IPS-20b (cell line): ENCODE results near the gene ERCC4.

Experiments
- H3K27ac ChIP-seq: one replicate; pipeline ENCODE4 v1.5.1; 2013; ENCODE audit warnings: low read length
- H3K27me3 ChIP-seq: 2 replicates; pipeline ENCODE4 v1.6.1; 2013; ENCODE audit warnings: mild to moderate bottlenecking, low read length, inconsistent platforms; ENCODE audit not compliant: insufficient read depth
- H3K36me3 ChIP-seq: 2 replicates; pipeline ENCODE4 v1.6.1; 2013; ENCODE audit warnings: low read depth, mild to moderate bottlenecking, inconsistent platforms, low read length, moderate library complexity; ENCODE audit not compliant: insufficient read depth
- H3K4me1 ChIP-seq: 2 replicates; pipeline ENCODE4 v1.6.1; 2013; ENCODE audit warnings: mild to moderate bottlenecking, control low read depth, inconsistent platforms, low read length, moderate library complexity; ENCODE audit not compliant: insufficient read depth
- H3K4me3 ChIP-seq: 2 replicates; pipeline ENCODE4 v1.5.1; 2013; ENCODE audit warnings: mild to moderate bottlenecking, low read length, inconsistent platforms
- H3K9ac ChIP-seq: 2 replicates; pipeline ENCODE4 v1.6.1; 2013; ENCODE audit warnings: low read depth, mild to moderate bottlenecking, inconsistent platforms, low read length, moderate library complexity
- H3K9me3 ChIP-seq: 2 replicates; pipeline ENCODE4 v1.6.1; 2013; ENCODE audit warnings: mild to moderate bottlenecking, low read depth, low read length, inconsistent platforms; ENCODE audit not compliant: insufficient read depth

Gene ERCC4

GRCh38 chr16:13973321-13974023, 53.5 kb downstream of the ERCC4 start:
- Histone ChIP-seq H3K36me3 (no peaks in the 10 kb centered on the region), H3K4me1 (no peaks in the 10 kb centered on the region), H3K4me3 (no peak overlapping the region), H3K27me3 (no peaks in the 10 kb centered on the region), H3K9me3 (no peaks in the 10 kb centered on the region), H3K9ac (no peak overlapping the region), H3K27ac (no peak overlapping the region)

- Histone ChIP-seq H3K4me1 (no peaks in the 10 kb centered on the region), H3K9ac (no peak overlapping the region), H3K27me3 (no peaks in the 10 kb centered on the region), H3K27ac (no peak overlapping the region), H3K4me3 (no peak overlapping the region), H3K9me3 (no peaks in the 10 kb centered on the region; the same call in 1 of the 2 replicates), H3K36me3 (no peaks in the 10 kb centered on the region)
Observed at GRCh38 chr16:13977177-13977576, 57.2 kb downstream of the ERCC4 start.

- H3K27ac ChIP-seq = no peak overlapping the region
- no peaks in the 10 kb centered on the region for H3K36me3 ChIP-seq
- no peaks in the 10 kb centered on the region for H3K4me1 ChIP-seq
- H3K4me3 ChIP-seq = no peak overlapping the region
- H3K9ac ChIP-seq = no peak overlapping the region
- no peaks in the 10 kb centered on the region for H3K27me3 ChIP-seq
- H3K9me3 ChIP-seq = no peaks in the 10 kb centered on the region; the same call in 1 of the 2 replicates
Observed at GRCh38 chr16:13982451-13982850, 62.5 kb downstream of the ERCC4 start.

- H3K9me3 ChIP-seq = no peaks in the 10 kb centered on the region; the same call in 1 of the 2 replicates
- H3K27ac ChIP-seq = no peak overlapping the region
Observed at GRCh38 chr16:13983625-13984024, 63.7 kb downstream of the ERCC4 start.

GRCh38 chr16:13984794-13985193, 64.8 kb downstream of the ERCC4 start:
- Histone ChIP-seq H3K36me3 (no peaks in the 10 kb centered on the region), H3K27ac (no peak overlapping the region), H3K9me3 (no peaks in the 10 kb centered on the region; the same call in 1 of the 2 replicates)

More at GRCh38 chr16:13983625-13984024, 63.7 kb downstream of the ERCC4 start:
- no peaks in the 10 kb centered on the region for H3K27me3 ChIP-seq
- H3K9ac ChIP-seq = no peak overlapping the region
- no peaks in the 10 kb centered on the region for H3K4me1 ChIP-seq
- H3K36me3 ChIP-seq = no peaks in the 10 kb centered on the region
- no peak overlapping the region for H3K4me3 ChIP-seq

GRCh38 chr16:13988038-13988437, 68.1 kb downstream of the ERCC4 start:
- Histone ChIP-seq H3K36me3 (no peaks in the 10 kb centered on the region), H3K27me3 (no peaks in the 10 kb centered on the region), H3K27ac (no peak overlapping the region), H3K4me1 (no peaks in the 10 kb centered on the region), H3K9ac (no peak overlapping the region), H3K4me3 (no peak overlapping the region), H3K9me3 (no peaks in the 10 kb centered on the region)

More at GRCh38 chr16:13984794-13985193, 64.8 kb downstream of the ERCC4 start:
- no peaks in the 10 kb centered on the region for H3K4me1 ChIP-seq
- no peak overlapping the region for H3K9ac ChIP-seq
- H3K27me3 ChIP-seq = no peaks in the 10 kb centered on the region
- no peak overlapping the region for H3K4me3 ChIP-seq

- H3K4me1 ChIP-seq = no peaks in the 10 kb centered on the region
- no peak overlapping the region for H3K4me3 ChIP-seq
- H3K9ac ChIP-seq = no peak overlapping the region
- H3K27me3 ChIP-seq = no peaks in the 10 kb centered on the region
- no peak overlapping the region for H3K27ac ChIP-seq
- no peaks in the 10 kb centered on the region for H3K36me3 ChIP-seq
- H3K9me3 ChIP-seq = no peaks in the 10 kb centered on the region
Observed at GRCh38 chr16:13992322-13992721, 72.4 kb downstream of the ERCC4 start.

GRCh38 chr16:13992976-13993375, 73.0 kb downstream of the ERCC4 start:
- Histone ChIP-seq H3K4me1 (no peaks in the 10 kb centered on the region), H3K4me3 (no peak overlapping the region), H3K9me3 (no peaks in the 10 kb centered on the region), H3K27ac (no peak overlapping the region), H3K9ac (no peak overlapping the region), H3K27me3 (no peaks in the 10 kb centered on the region), H3K36me3 (no peaks in the 10 kb centered on the region)

GRCh38 chr16:13994239-13995106, 74.5 kb downstream of the ERCC4 start:
- Histone ChIP-seq H3K36me3 (no peaks in the 10 kb centered on the region), H3K9ac (no peak overlapping the region), H3K4me3 (no peak overlapping the region), H3K9me3 (no peaks in the 10 kb centered on the region), H3K27me3 (no peaks in the 10 kb centered on the region), H3K27ac (no peak overlapping the region), H3K4me1 (no peaks in the 10 kb centered on the region)

- Histone ChIP-seq H3K27ac (no peak overlapping the region), H3K27me3 (no peaks in the 10 kb centered on the region), H3K36me3 (no peaks in the 10 kb centered on the region), H3K4me3 (no peak overlapping the region), H3K4me1 (no peaks in the 10 kb centered on the region), H3K9ac (no peak overlapping the region), H3K9me3 (no peaks in the 10 kb centered on the region)
Observed at GRCh38 chr16:13995194-13995593, 75.2 kb downstream of the ERCC4 start.

- no peaks in the 10 kb centered on the region for H3K36me3 ChIP-seq
- H3K27ac ChIP-seq = no peak overlapping the region
- H3K9me3 ChIP-seq = no peaks in the 10 kb centered on the region
- H3K9ac ChIP-seq = no peak overlapping the region
- H3K4me3 ChIP-seq = no peak overlapping the region
- no peaks in the 10 kb centered on the region for H3K4me1 ChIP-seq
- no peaks in the 10 kb centered on the region for H3K27me3 ChIP-seq
Observed at GRCh38 chr16:13996778-13997288, 76.9 kb downstream of the ERCC4 start.
